ENCODE measurements around the gene PRKCD.
A peak's percentile ranks its signal among the peaks of the same experiment; 100 is the strongest.

The PRKCD gene

DNA sequence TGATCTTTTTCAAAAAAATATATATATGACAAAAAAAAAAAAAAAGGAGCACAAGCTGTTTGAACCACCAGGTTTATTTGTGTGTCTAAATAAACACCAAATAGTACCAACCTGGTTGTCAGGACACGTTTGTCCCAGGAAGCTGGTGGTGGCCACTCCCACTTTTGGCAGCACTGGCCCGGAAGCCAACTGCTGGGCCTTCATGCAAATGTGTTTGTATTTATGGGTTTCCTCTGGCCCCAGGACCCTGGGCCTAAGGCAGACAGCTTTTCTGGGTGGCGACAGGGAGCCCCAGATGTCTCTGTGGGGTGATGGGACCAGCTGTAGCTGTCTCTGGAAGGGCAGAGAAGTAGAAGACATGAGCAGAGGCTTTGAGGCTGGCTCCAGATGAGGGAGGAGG is 31.6 kb downstream of the PRKCD start:
- TF ChIP-seq SIN3A (IDR thresholded peaks at IDR 0.05; ENCODE audit: borderline replicate concordance, insufficient read depth, low read length) (no peak), TAF1 (IDR thresholded peaks at IDR 0.05; ENCODE audit: borderline replicate concordance, insufficient read depth, low read length) (no peak), POLR2AphosphoS5 (IDR thresholded peaks at IDR 0.05; ENCODE audit: low read depth, low read length) (no peak), FOXP2 (optimal IDR thresholded peaks at IDR 0.05; ENCODE audit: borderline replicate concordance, extremely low read depth, extremely low read length, insufficient read depth) (no peak)
- TF ChIP-seq, protein P1, sequence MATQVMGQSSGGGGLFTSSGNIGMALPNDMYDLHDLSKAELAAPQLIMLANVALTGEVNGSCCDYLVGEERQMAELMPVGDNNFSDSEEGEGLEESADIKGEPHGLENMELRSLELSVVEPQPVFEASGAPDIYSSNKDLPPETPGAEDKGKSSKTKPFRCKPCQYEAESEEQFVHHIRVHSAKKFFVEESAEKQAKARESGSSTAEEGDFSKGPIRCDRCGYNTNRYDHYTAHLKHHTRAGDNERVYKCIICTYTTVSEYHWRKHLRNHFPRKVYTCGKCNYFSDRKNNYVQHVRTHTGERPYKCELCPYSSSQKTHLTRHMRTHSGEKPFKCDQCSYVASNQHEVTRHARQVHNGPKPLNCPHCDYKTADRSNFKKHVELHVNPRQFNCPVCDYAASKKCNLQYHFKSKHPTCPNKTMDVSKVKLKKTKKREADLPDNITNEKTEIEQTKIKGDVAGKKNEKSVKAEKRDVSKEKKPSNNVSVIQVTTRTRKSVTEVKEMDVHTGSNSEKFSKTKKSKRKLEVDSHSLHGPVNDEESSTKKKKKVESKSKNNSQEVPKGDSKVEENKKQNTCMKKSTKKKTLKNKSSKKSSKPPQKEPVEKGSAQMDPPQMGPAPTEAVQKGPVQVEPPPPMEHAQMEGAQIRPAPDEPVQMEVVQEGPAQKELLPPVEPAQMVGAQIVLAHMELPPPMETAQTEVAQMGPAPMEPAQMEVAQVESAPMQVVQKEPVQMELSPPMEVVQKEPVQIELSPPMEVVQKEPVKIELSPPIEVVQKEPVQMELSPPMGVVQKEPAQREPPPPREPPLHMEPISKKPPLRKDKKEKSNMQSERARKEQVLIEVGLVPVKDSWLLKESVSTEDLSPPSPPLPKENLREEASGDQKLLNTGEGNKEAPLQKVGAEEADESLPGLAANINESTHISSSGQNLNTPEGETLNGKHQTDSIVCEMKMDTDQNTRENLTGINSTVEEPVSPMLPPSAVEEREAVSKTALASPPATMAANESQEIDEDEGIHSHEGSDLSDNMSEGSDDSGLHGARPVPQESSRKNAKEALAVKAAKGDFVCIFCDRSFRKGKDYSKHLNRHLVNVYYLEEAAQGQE (IDR thresholded peaks at IDR 0.05; ENCODE audit: insufficient read depth in 1 of 2, low read depth in 2 of 2, low read length in 2 of 2) = no peak

DNA sequence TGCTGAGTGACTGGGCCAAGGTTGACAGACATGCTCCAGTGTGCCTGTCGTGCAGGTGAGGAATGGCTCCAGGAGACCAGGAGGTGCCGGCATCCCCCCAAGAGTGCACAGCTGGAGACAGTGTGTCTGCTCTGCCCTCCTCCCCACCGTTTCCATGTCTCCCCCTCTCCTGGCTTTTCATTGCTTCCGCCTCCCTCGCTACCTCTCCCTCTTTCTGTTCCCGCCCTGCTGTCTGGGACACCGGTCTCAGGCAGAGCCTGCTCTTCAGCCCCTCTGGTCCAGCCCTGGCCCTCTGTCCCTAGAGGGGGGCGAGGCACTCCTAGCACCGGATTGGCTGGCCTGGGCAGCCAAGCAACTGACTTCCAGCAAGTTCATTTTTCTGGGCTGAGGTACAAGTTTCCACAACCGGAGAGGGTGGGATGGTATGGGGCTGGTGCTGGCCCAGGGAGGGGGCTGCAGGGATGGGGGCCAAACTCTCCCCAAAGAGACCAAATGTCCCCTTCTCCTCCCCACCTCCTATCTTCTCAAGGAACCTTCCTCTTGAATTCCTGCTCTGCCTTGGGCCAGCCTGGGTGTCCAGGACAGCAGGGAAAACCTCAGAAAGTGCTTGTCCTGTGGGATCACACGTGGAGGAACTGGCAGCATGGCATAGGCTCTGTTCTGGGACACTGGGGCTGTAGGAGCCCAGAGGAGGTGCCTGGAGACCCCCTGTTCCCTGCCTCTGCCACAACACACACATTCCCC is 32.6 kb downstream of the PRKCD start:
- no peak for TF ChIP-seq SIN3A (IDR thresholded peaks at IDR 0.05; ENCODE audit: borderline replicate concordance, insufficient read depth, low read length)
- TF ChIP-seq POLR2AphosphoS5 (IDR thresholded peaks at IDR 0.05; ENCODE audit: low read depth, low read length) = no peak
- TF ChIP-seq TAF1 (IDR thresholded peaks at IDR 0.05; ENCODE audit: borderline replicate concordance, insufficient read depth, low read length) = no peak
- no peak for TF ChIP-seq FOXP2 (optimal IDR thresholded peaks at IDR 0.05; ENCODE audit: borderline replicate concordance, extremely low read depth, extremely low read length, insufficient read depth)

DNA sequence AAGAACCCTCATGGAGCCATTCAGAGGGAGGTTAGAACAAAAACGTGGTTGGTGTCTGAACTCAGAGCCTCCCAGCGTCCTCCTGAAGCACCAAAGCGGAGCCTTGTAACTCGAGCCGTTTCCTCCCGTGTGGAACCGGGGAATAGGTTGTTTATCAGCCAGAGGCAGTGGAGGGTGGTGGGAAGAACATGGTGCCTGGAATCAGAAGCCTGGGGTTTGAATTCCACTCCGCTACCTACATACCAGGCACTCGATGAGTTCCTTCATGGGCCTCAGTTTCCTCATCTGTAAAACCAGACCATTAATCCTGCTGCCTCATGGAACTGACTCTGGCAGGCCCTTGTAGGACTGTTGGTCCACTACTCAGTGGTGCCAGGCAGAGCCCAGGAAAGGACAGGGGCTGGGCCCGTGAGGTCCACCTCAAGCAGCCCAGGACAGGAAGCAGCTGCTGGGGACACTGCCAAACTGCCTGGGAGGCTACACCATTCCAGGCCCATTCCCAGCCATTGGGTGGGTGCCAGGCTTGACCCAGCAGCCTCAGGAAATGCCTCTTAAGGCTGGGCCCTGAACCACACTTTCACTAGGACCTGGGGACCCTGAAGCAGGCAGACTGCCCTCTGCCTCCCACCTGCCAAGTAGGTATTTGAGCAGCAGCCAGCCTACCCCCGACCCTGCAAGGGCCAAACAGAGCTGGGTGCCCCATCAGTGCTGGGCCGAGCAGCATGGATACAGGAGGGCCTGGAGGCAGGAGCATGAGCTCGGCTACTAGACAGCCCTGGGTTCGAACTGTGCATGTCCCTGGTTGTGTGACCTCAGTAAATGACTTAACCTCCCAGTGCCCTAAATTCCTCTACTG is 33.4 kb downstream of the PRKCD start:
- TF ChIP-seq, protein P1 (IDR thresholded peaks at IDR 0.05; ENCODE audit: insufficient read depth in 1 of 2, low read depth in 2 of 2, low read length in 2 of 2) = no peak
- TF ChIP-seq POLR2AphosphoS5 (IDR thresholded peaks at IDR 0.05; ENCODE audit: low read depth, low read length) (no peak), FOXP2 (optimal IDR thresholded peaks at IDR 0.05; ENCODE audit: borderline replicate concordance, extremely low read depth, extremely low read length, insufficient read depth) (no peak)

DNA sequence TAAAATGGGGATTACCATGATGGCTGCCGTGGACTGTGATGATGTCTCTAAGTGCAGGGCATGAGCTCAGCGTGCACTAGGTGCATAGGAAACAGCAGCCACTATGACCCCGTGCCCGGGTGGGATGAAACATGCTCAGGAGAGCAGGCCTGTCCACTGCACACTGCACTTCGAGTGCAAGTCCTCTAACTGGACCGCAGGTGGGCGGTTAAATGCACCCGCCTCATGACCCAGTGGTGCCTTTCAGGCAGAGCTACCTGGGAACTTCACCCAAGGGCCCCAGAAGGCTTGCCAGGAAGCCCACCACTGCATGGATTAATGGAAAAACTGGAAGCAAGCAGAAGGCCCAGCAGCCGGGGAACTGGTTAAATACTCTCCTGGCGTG is 34.0 kb downstream of the PRKCD start:
- TF ChIP-seq FOXP2 (optimal IDR thresholded peaks at IDR 0.05; ENCODE audit: borderline replicate concordance, extremely low read depth, extremely low read length, insufficient read depth) = no peak
- no peak for TF ChIP-seq SIN3A (IDR thresholded peaks at IDR 0.05; ENCODE audit: borderline replicate concordance, insufficient read depth, low read length)
- TF ChIP-seq POLR2AphosphoS5 (IDR thresholded peaks at IDR 0.05; ENCODE audit: low read depth, low read length) = no peak
- TF ChIP-seq, protein P1 (IDR thresholded peaks at IDR 0.05; ENCODE audit: insufficient read depth in 1 of 2, low read depth in 2 of 2, low read length in 2 of 2) = no peak
- no peak for TF ChIP-seq TAF1 (IDR thresholded peaks at IDR 0.05; ENCODE audit: borderline replicate concordance, insufficient read depth, low read length)

DNA sequence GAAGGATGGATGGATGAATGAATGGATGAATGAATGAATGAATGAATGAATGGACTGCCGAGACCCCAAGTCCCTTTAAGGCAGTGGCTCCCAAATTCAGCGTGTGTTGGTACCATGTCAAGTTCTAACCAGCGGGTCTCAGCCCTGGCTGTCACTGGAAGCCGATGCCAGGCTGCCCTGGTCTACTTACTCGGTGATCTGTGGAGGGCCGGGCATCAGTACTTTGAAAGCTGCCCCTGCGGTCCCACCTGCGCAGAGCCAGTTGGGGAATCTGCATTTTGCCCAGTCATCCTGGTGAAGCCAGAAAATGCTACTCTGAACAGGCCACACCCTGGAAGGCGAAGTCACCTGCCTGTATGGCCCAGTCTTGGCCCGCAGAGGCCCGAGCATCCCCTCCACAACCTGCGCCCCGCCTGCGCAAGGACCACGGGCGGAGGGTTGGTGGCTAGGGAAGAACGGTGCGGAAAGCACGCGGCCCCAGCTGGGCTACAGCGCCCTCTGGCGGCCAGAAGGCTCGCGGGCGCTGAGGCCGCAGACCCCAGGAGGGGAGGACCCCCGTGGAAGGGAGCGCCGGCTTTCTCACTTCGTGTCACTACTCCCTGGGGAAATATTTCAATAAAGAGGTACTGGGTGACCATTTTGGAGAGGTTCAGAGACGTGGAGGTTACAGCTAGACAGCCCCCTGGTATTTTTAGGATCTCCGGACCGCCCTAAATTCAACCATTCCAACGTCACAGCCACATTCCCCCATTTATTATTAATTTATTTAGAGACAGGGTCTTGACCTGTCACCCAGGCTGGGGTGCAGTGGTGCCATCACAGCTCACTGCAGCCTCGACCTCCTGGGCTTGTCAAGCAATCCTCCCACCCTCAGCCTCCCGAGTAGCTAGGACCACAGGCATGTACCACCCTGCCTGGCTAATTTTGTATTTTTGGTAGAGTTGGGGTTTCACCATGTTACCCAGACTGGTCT is 34.9 kb downstream of the PRKCD start:
- TF ChIP-seq POLR2AphosphoS5 (IDR thresholded peaks at IDR 0.05; ENCODE audit: low read depth, low read length) = no peak
- TF ChIP-seq TAF1 (IDR thresholded peaks at IDR 0.05; ENCODE audit: borderline replicate concordance, insufficient read depth, low read length) = no peak
- TF ChIP-seq, protein P1 (IDR thresholded peaks at IDR 0.05; ENCODE audit: insufficient read depth in 1 of 2, low read depth in 2 of 2, low read length in 2 of 2) = no peak
- no peak for TF ChIP-seq SIN3A (IDR thresholded peaks at IDR 0.05; ENCODE audit: borderline replicate concordance, insufficient read depth, low read length)
- TF ChIP-seq FOXP2 (optimal IDR thresholded peaks at IDR 0.05; ENCODE audit: borderline replicate concordance, extremely low read depth, extremely low read length, insufficient read depth) = peak; percentile 79
